T-helper 17 cell (primary cell): ENCODE results near the gene PLB1. TPM values are rescaled to one million over a fixed set of nuclear protein-coding genes. Genes with fewer than 3 reads are reported as not detected.

Experiments used
- ATAC-seq: fragments of 150-1000 bp; cut with Tn5 transposase; 2 replicates; pipeline ENCODE4 v1.10.0; 2021; ENCODE audit warnings: mild to moderate bottlenecking, moderate library complexity
- DNase-seq, 3 donors: peaks; one replicate each; pipeline versions ENCODE4 v3.0.0 to v3.0.0-alpha.2; 2020 to 2021
- H3K9me3 ChIP-seq: one replicate; pipeline ENCODE4 v1.7.0; 2013; ENCODE audit warnings: low read length, mild to moderate bottlenecking; ENCODE audit not compliant: control insufficient read depth, poor library complexity, severe bottlenecking
- H3K27ac Mint-ChIP-seq: one replicate; pipeline ENCODE4 v1.8.0; 2022; ENCODE audit warnings: mild to moderate bottlenecking, moderate library complexity, mixed read lengths
- H3K27me3 Mint-ChIP-seq: one replicate; pipeline ENCODE4 v1.8.0; 2022; ENCODE audit warnings: mixed read lengths
- H3K36me3 Mint-ChIP-seq: one replicate; pipeline ENCODE4 v1.8.0; 2022; ENCODE audit warnings: low read depth, mixed read lengths
- H3K4me1 Mint-ChIP-seq: one replicate; pipeline ENCODE4 v1.8.0; 2022; ENCODE audit warnings: mild to moderate bottlenecking, mixed read lengths
- H3K4me3 Mint-ChIP-seq: one replicate; pipeline ENCODE4 v1.8.0; 2022; ENCODE audit warnings: mild to moderate bottlenecking, moderate library complexity, mixed read lengths
- total RNA-seq, 4 donors: library from RNA in 2 of 4; stranded (reverse) in 2 of 4; gene quantifications; one replicate each; pipeline ENCODE4 v1.2.3 and lab custom pipeline; 2022 to 2026

PLB1 gene
- total RNA-seq, 2 donors from 2014 or later = 2.2 to 2.7 TPM

- Mint-ChIP-seq H3K27ac (no peak overlapping the region), H3K27me3 (peaks cover 14% of the 10 kb centered on the region), H3K4me3 (no peak overlapping the region), H3K4me1 (peaks cover 16% of the 10 kb centered on the region), H3K36me3 (no peaks in the 10 kb centered on the region)
- DNase-seq (no peak), ATAC-seq (no peak)
- no peaks in the 10 kb centered on the region for H3K9me3 ChIP-seq
Observed at GRCh38 chr2:28453396-28453795, 42.5 kb upstream of the PLB1 start.

GRCh38 chr2:28454016-28454930 is 41.6 kb upstream of the PLB1 start:
- Mint-ChIP-seq H3K27ac (no peak overlapping the region), H3K4me3 (no peak overlapping the region), H3K36me3 (no peaks in the 10 kb centered on the region), H3K4me1 (peaks cover 14% of the 10 kb centered on the region), H3K27me3 (peaks cover 14% of the 10 kb centered on the region)
- no peak for ATAC-seq
- DNase-seq = no peak
- no peaks in the 10 kb centered on the region for H3K9me3 ChIP-seq

GRCh38 chr2:28457237-28457636 is 38.6 kb upstream of the PLB1 start:
- peaks cover 14% of the 10 kb centered on the region for H3K27me3 Mint-ChIP-seq
- ATAC-seq (no peak), DNase-seq (no peak)
- H3K27ac Mint-ChIP-seq = no peak overlapping the region
- H3K9me3 ChIP-seq = no peaks in the 10 kb centered on the region
- no peak overlapping the region for H3K4me3 Mint-ChIP-seq
- no peaks in the 10 kb centered on the region for H3K36me3 Mint-ChIP-seq
- peaks cover 6% of the 10 kb centered on the region for H3K4me1 Mint-ChIP-seq

- no peaks in the 10 kb centered on the region for H3K9me3 ChIP-seq
- peaks cover 10% of the 10 kb centered on the region for H3K27me3 Mint-ChIP-seq
- H3K27ac Mint-ChIP-seq = no peak overlapping the region
- peaks cover 3% of the 10 kb centered on the region for H3K36me3 Mint-ChIP-seq
- H3K4me3 Mint-ChIP-seq = no peak overlapping the region
- ATAC-seq = no peak
- no peak for DNase-seq
- peaks cover 12% of the 10 kb centered on the region for H3K4me1 Mint-ChIP-seq
Observed at GRCh38 chr2:28461056-28461455, 34.8 kb upstream of the PLB1 start.

- Mint-ChIP-seq H3K36me3 (peaks cover 3% of the 10 kb centered on the region), H3K27me3 (peaks cover 9% of the 10 kb centered on the region), H3K4me3 (no peak overlapping the region), H3K4me1 (peaks cover 13% of the 10 kb centered on the region), H3K27ac (no peak overlapping the region)
- H3K9me3 ChIP-seq = no peaks in the 10 kb centered on the region
- ATAC-seq (no peak), DNase-seq (no peak)
Observed at GRCh38 chr2:28462122-28462521, 33.7 kb upstream of the PLB1 start.

GRCh38 chr2:28463211-28463816 is 32.5 kb upstream of the PLB1 start:
- ATAC-seq (no peak), DNase-seq (no peak)
- Mint-ChIP-seq H3K27ac (no peak overlapping the region), H3K4me1 (peaks cover 10% of the 10 kb centered on the region), H3K4me3 (no peak overlapping the region), H3K36me3 (peaks cover 3% of the 10 kb centered on the region), H3K27me3 (no peaks in the 10 kb centered on the region)
- H3K9me3 ChIP-seq = no peaks in the 10 kb centered on the region

- no peaks in the 10 kb centered on the region for H3K27me3 Mint-ChIP-seq
- no peak overlapping the region for H3K27ac Mint-ChIP-seq
- H3K4me3 Mint-ChIP-seq = no peak overlapping the region
- H3K36me3 Mint-ChIP-seq = peaks cover 3% of the 10 kb centered on the region
- no peaks in the 10 kb centered on the region for H3K9me3 ChIP-seq
- ATAC-seq (no peak), DNase-seq (no peak)
- H3K4me1 Mint-ChIP-seq = peaks cover 12% of the 10 kb centered on the region
Observed at GRCh38 chr2:28463893-28464292, 32.0 kb upstream of the PLB1 start.

- DNase-seq (no peak), ATAC-seq (peak; percentile 68)
- no peaks in the 10 kb centered on the region for H3K9me3 ChIP-seq
- Mint-ChIP-seq H3K27ac (peak overlapping the region; percentile 45), H3K36me3 (peaks cover 3% of the 10 kb centered on the region), H3K4me1 (peaks cover 17% of the 10 kb centered on the region), H3K4me3 (peak overlapping the region; percentile 55), H3K27me3 (no peaks in the 10 kb centered on the region)
Observed at GRCh38 chr2:28465148-28465885, 30.5 kb upstream of the PLB1 start.

GRCh38 chr2:28469304-28469703 is 26.6 kb upstream of the PLB1 start:
- Mint-ChIP-seq H3K36me3 (peaks cover 6% of the 10 kb centered on the region), H3K27me3 (no peaks in the 10 kb centered on the region), H3K4me3 (no peak overlapping the region), H3K4me1 (peaks cover 19% of the 10 kb centered on the region), H3K27ac (peak overlapping the region; percentile 43)
- H3K9me3 ChIP-seq = no peaks in the 10 kb centered on the region
- ATAC-seq = no peak
- DNase-seq = no peak

- Mint-ChIP-seq H3K4me1 (peaks cover 22% of the 10 kb centered on the region), H3K27me3 (no peaks in the 10 kb centered on the region), H3K27ac (peak overlapping the region; percentile 43), H3K4me3 (no peak overlapping the region), H3K36me3 (peaks cover 8% of the 10 kb centered on the region)
- no peaks in the 10 kb centered on the region for H3K9me3 ChIP-seq
- ATAC-seq (no peak), DNase-seq (no peak)
Observed at GRCh38 chr2:28469947-28470535, 25.8 kb upstream of the PLB1 start.

- H3K9me3 ChIP-seq = no peaks in the 10 kb centered on the region
- DNase-seq (no peak), ATAC-seq (no peak)
- H3K27me3 Mint-ChIP-seq = no peaks in the 10 kb centered on the region
- peaks cover 5% of the 10 kb centered on the region for H3K36me3 Mint-ChIP-seq
- no peak overlapping the region for H3K4me3 Mint-ChIP-seq
- peak overlapping the region; percentile 56 for H3K27ac Mint-ChIP-seq
- peaks cover 18% of the 10 kb centered on the region for H3K4me1 Mint-ChIP-seq
Observed at GRCh38 chr2:28470759-28471158, 25.1 kb upstream of the PLB1 start.

- Mint-ChIP-seq H3K27ac (peak overlapping the region; percentile 56), H3K27me3 (no peaks in the 10 kb centered on the region)
Observed at GRCh38 chr2:28471214-28471613, 24.6 kb upstream of the PLB1 start.

GRCh38 chr2:28471701-28472236 is 24.1 kb upstream of the PLB1 start:
- DNase-seq (no peak), ATAC-seq (no peak)
- peaks cover 5% of the 10 kb centered on the region for H3K36me3 Mint-ChIP-seq
- no peak overlapping the region for H3K4me3 Mint-ChIP-seq
- H3K27ac Mint-ChIP-seq = peak overlapping the region; percentile 56
- peaks cover 16% of the 10 kb centered on the region for H3K4me1 Mint-ChIP-seq
- H3K27me3 Mint-ChIP-seq = no peaks in the 10 kb centered on the region
- no peaks in the 10 kb centered on the region for H3K9me3 ChIP-seq

More at GRCh38 chr2:28471214-28471613, 24.6 kb upstream of the PLB1 start:
- H3K9me3 ChIP-seq = no peaks in the 10 kb centered on the region
- DNase-seq = no peak
- H3K4me1 Mint-ChIP-seq = peaks cover 16% of the 10 kb centered on the region
- no peak overlapping the region for H3K4me3 Mint-ChIP-seq
- no peak for ATAC-seq
- H3K36me3 Mint-ChIP-seq = peaks cover 5% of the 10 kb centered on the region
